GM12873 (cell line): Measurements from ENCODE around the gene CNTNAP2.

ENCODE experiments used
- CTCF ChIP-seq: IDR thresholded peaks from 2 replicates; pipeline ENCODE4 v1.5.1; 2012; ENCODE audit warnings: low read depth, mild to moderate bottlenecking, moderate library complexity, low read length, control low read depth; ENCODE audit not compliant: insufficient read depth; ENCODE audit errors: missing control alignments

The CNTNAP2 gene

GRCh38 chr7:148022832-148023231 is 1906.2 kb downstream of the CNTNAP2 start:
- TF ChIP-seq CTCF = no peak

- no peak for TF ChIP-seq CTCF
These were observed 1910.1 kb downstream of the CNTNAP2 start for GRCh38 chr7:148026713-148027112.

- no peak for TF ChIP-seq CTCF
These were observed 1911.6 kb downstream of the CNTNAP2 start for GRCh38 chr7:148028165-148028564.

- TF ChIP-seq CTCF = no peak
These were observed 1914.4 kb downstream of the CNTNAP2 start for GRCh38 chr7:148031019-148031418.

- TF ChIP-seq CTCF = no peak
These were observed 1915.2 kb downstream of the CNTNAP2 start for GRCh38 chr7:148031811-148032210.

GRCh38 chr7:148035950-148036349 is 1919.3 kb downstream of the CNTNAP2 start:
- no peak for TF ChIP-seq CTCF

GRCh38 chr7:148037044-148037443 is 1920.4 kb downstream of the CNTNAP2 start:
- no peak for TF ChIP-seq CTCF
